Endothelial cell (in vitro differentiated cells): ENCODE measurements around the gene TMEM269. TPM values are rescaled to one million over a fixed set of nuclear protein-coding genes. Genes with fewer than 3 reads are reported as not detected.
A peak's percentile ranks its signal among the peaks of the same experiment; 100 is the strongest.

Experiments used
- DNase-seq: peaks from one replicate; pipeline ENCODE4 v3.0.0; 2021; ENCODE audit warnings: low spot score
- H3K27ac Mint-ChIP-seq: one replicate; pipeline ENCODE4 v1.8.0; 2021; ENCODE audit warnings: mixed read lengths, inconsistent platforms; ENCODE audit not compliant: unreplicated experiment
- H3K27me3 Mint-ChIP-seq: one replicate; pipeline ENCODE4 v1.8.0; 2021; ENCODE audit warnings: mild to moderate bottlenecking, moderate library complexity, mixed read lengths, inconsistent platforms; ENCODE audit not compliant: unreplicated experiment
- H3K36me3 Mint-ChIP-seq: one replicate; pipeline ENCODE4 v1.8.0; 2021; ENCODE audit warnings: mild to moderate bottlenecking, low read depth, mixed read lengths, inconsistent platforms; ENCODE audit not compliant: unreplicated experiment
- H3K4me1 Mint-ChIP-seq: one replicate; pipeline ENCODE4 v1.8.0; 2021; ENCODE audit warnings: mild to moderate bottlenecking, mixed read lengths, inconsistent platforms; ENCODE audit not compliant: unreplicated experiment
- H3K4me3 Mint-ChIP-seq: one replicate; pipeline ENCODE4 v1.8.0; 2021; ENCODE audit warnings: mild to moderate bottlenecking, mixed read lengths, inconsistent platforms; ENCODE audit not compliant: unreplicated experiment
- H3K9me3 Mint-ChIP-seq: one replicate; pipeline ENCODE4 v1.8.0; 2021; ENCODE audit warnings: mixed read lengths, inconsistent platforms; ENCODE audit not compliant: unreplicated experiment
- total RNA-seq: library from RNA; stranded (reverse); fragmentation: NEBNext Ultra II Directional; extraction: Animal tissue kit (Norgen Biotek cat#: 25700); gene quantifications from one replicate; pipeline ENCODE4 v1.2.1, GENCODE V29; 2021; ENCODE audit not compliant: unreplicated experiment
- TF ChIP-seq, protein P1 (sequence below): fragments of 200-600 bp; sonication (generic); IDR thresholded peaks from one replicate; pipeline ENCODE4 v1.5.0; 2021; ENCODE audit warnings: antibody characterized with exemption; ENCODE audit not compliant: unreplicated experiment

Gene TMEM269
- total RNA-seq, 1 donor from 2014 or later: 0.38 TPM

DNA sequence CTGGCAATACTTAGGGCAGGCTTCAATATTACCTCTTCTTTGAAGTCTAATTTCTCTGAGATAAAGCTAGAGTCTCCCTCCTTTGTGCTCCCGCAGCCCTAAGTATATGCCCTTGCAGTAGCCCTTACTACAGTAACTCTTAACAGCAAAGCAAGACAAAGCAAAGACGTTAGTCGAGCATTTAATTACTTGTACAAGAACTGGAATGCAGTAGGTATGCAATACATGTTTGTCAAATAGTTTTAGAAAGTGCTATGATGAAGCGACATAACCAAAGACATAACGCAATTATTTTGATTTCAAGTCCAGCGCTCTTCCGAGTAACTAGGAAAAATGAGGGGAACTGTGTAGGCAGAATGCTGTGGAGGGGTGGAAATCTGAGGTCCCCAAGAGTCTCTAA, 19.5 kb upstream of the TMEM269 start:
- peaks cover 5% of the 10 kb centered on the region for H3K27me3 Mint-ChIP-seq
- no peaks in the 10 kb centered on the region for H3K9me3 Mint-ChIP-seq
- no peak for DNase-seq
- H3K27ac Mint-ChIP-seq: no peak overlapping the region
- TF ChIP-seq, protein P1, sequence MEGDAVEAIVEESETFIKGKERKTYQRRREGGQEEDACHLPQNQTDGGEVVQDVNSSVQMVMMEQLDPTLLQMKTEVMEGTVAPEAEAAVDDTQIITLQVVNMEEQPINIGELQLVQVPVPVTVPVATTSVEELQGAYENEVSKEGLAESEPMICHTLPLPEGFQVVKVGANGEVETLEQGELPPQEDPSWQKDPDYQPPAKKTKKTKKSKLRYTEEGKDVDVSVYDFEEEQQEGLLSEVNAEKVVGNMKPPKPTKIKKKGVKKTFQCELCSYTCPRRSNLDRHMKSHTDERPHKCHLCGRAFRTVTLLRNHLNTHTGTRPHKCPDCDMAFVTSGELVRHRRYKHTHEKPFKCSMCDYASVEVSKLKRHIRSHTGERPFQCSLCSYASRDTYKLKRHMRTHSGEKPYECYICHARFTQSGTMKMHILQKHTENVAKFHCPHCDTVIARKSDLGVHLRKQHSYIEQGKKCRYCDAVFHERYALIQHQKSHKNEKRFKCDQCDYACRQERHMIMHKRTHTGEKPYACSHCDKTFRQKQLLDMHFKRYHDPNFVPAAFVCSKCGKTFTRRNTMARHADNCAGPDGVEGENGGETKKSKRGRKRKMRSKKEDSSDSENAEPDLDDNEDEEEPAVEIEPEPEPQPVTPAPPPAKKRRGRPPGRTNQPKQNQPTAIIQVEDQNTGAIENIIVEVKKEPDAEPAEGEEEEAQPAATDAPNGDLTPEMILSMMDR: no peak
- H3K4me3 Mint-ChIP-seq: no peak overlapping the region
- H3K4me1 Mint-ChIP-seq: peaks cover 19% of the 10 kb centered on the region
- peaks cover 4% of the 10 kb centered on the region for H3K36me3 Mint-ChIP-seq

DNA sequence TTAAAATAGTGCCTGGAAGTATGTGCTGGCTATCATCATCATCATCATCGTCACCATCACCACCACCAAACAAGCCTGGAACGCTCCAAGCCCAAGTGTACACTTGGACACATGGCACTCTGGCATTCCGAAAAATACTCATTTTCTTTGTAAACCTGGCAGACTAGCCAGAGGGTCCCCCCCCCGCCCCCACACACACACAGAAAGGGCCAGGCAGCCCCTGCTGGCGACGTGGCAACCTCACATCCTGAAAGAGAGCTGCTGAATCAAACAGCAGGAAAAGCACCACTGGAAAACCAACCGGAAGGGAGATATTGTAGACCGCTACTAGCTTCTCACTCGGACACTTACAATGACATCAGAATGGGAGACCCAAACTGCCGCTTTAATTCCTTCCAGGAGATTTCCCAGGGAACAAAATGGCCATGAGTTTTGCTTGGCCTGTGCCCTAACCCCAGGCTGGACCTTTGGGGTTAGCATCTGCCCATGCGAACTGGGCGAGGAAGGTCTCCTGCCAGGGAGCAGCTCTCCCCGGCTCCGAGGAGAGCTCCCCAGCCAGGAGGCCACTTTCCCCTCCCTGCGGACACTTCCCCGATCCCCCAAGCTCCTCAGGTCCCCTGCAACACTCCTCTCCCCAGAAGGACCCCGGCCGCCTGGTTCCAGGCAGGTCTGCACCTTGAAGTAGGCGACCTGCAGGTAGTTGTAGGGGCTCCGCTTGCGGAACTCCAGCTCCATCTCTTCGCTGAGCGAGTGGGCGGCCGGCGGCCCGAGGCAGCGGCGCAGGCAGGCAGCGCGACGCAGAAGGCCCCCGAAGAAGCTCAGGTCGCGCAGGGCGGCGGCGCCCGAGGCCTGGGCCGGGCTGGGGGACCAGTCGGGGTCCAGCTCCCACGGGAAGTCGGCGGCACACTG, 18.7 kb upstream of the TMEM269 start:
- no peaks in the 10 kb centered on the region for H3K9me3 Mint-ChIP-seq
- peaks cover 19% of the 10 kb centered on the region for H3K4me1 Mint-ChIP-seq
- peaks cover 8% of the 10 kb centered on the region for H3K36me3 Mint-ChIP-seq
- TF ChIP-seq, protein P1: peak; percentile 46
- H3K27ac Mint-ChIP-seq: no peak overlapping the region
- no peak overlapping the region for H3K4me3 Mint-ChIP-seq
- DNase-seq: peak; percentile 46
- peaks cover 5% of the 10 kb centered on the region for H3K27me3 Mint-ChIP-seq

DNA sequence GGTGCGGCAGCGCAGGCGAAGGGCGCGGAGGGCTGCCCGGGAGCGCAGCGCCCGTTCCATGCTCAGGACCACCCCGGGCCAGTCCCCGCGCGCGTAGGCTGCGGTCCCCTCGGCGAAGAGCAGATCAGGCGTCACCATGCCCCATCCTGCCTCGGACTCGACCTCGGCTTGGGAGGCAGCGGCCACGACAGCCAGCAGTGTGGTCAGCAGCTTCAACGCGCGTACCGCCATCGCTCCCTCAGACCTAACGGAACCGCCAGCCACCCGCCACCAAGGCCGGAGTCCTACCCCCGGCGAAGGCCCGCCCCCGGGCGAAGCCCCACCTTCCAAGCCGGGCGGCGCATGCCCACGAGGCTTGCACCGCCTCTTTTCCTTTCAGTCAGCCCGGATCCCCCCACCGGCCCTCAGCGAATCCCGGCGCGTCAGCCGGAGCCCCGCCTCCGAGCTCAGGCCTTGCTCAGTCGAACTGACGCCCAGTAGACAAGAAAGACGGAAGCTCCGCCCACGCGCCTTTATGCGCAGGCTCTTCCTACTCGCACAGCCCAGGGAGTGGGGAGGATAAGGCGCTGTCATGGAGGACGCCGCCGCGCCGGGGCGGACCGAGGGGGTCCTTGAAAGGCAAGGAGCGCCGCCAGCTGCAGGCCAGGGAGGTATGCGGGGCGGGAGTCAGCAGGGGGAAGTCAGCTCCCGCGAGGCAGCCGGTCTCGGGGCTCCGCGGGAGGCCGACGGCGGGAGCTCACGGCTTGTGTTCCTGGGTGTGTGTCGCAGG, 17.9 kb upstream of the TMEM269 start, which contains the start of the genes C1orf50 and P3H1:
C1orf50 (plus strand) TSS at position 509 of the 769 bp plus-strand sequence; CDS start at position 572, 63 bp downstream.
P3H1 (minus strand) TSS at position 288 of the 769 bp plus-strand sequence; CDS start at position 231, 57 bp downstream.
- Mint-ChIP-seq H3K4me3 (peak within 1 kb of the TSS; percentile 95), H3K27ac (peak within 1 kb of the TSS; percentile 70), H3K9me3 (no peaks in the 10 kb centered on the region), H3K4me1 (peaks cover 17% of the 10 kb centered on the region), H3K27me3 (peaks cover 5% of the 10 kb centered on the region), H3K36me3 (peaks cover 8% of the 10 kb centered on the region)
- peak; percentile 99 for DNase-seq
- TF ChIP-seq, protein P1: no peak

DNA sequence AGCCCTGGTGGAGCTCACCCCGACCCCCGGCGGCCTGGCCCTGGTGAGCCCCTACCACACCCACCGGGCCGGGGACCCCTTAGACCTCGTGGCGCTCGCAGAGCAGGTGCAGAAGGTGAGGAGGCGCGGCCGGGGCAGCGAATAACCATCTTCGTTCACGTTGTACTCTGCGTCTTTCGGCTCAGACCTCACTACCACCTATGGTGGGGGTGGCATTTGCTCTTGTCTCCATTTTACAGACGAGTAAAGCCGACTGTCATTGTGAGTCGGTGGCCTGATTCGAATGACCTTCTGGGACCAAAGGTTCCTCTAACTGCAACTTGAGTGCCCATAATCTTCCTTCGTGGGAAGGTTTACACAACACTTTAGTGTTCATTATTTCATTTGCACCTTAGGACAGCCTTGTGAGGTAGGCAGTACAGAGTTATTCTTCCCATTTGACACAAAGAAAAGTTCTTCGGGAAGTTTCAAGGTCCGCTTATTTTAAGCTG, 17.2 kb upstream of the TMEM269 start:
- Mint-ChIP-seq H3K36me3 (peaks cover 8% of the 10 kb centered on the region), H3K4me1 (peaks cover 13% of the 10 kb centered on the region), H3K4me3 (peak overlapping the region; percentile 95), H3K27me3 (peaks cover 5% of the 10 kb centered on the region), H3K9me3 (no peaks in the 10 kb centered on the region), H3K27ac (peak overlapping the region; percentile 70)
- TF ChIP-seq, protein P1: no peak
- no peak for DNase-seq
